NT2/D1 (cell line): Measurements from ENCODE around the gene SLC6A13.

Experiments
- SUZ12 ChIP-seq: IDR thresholded peaks from 2 replicates; pipeline ENCODE4 v1.6.1; 2011; ENCODE audit not compliant: insufficient read length, insufficient read depth; ENCODE audit errors: extremely low read depth
- YY1 ChIP-seq: IDR thresholded peaks from 2 replicates; pipeline ENCODE4 v1.6.1; 2011; ENCODE audit not compliant: insufficient read length, insufficient read depth
- ZNF274 ChIP-seq: IDR thresholded peaks from 2 replicates; pipeline ENCODE4 v1.6.1; 2011; ENCODE audit warnings: mild to moderate bottlenecking, low read depth, low read length

- TF ChIP-seq YY1, result no peak
- TF ChIP-seq SUZ12, result no peak
- no peak for TF ChIP-seq ZNF274
These were observed 21.4 kb downstream of the SLC6A13 start for GRCh38 chr12:241266-241665.
